ENCODE results near the gene NBPF3.
A peak's percentile ranks its signal among the peaks of the same experiment; 100 is the strongest.
"Not testable (repeated sequence)": the region's sequence is repeated elsewhere in the genome, so short reads cannot be mapped to it uniquely, and the experiment has no call there.

NBPF3 gene, protein sequence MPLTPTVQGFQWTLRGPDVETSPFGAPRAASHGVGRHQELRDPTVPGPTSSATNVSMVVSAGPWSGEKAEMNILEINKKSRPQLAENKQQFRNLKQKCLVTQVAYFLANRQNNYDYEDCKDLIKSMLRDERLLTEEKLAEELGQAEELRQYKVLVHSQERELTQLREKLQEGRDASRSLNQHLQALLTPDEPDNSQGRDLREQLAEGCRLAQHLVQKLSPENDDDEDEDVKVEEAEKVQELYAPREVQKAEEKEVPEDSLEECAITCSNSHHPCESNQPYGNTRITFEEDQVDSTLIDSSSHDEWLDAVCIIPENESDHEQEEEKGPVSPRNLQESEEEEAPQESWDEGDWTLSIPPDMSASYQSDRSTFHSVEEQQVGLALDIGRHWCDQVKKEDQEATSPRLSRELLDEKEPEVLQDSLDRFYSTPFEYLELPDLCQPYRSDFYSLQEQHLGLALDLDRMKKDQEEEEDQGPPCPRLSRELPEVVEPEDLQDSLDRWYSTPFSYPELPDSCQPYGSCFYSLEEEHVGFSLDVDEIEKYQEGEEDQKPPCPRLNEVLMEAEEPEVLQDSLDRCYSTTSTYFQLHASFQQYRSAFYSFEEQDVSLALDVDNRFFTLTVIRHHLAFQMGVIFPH

GRCh38 chr1:21439721-21440629, at the start of gene NBPF3:
Gene NBPF3, plus strand, starts transcription at chr1:21440137. Its CDS starts 4,950 bp downstream, at chr1:21445087.
- DNase-seq (ENCODE audit: low read depth) = peak; percentile 53
- no peak for TF ChIP-seq CTCF (IDR thresholded peaks at IDR 0.05; ENCODE audit: low read depth, low read length, missing control alignments)
- peak within 1 kb of the TSS; percentile 60 for H3K4me3 ChIP-seq (ENCODE audit: low read depth, low read length)
- in situ Hi-C loops (cut with HindIII; ENCODE audit: low sequenced_read_pairs) = no loop called here

DNA sequence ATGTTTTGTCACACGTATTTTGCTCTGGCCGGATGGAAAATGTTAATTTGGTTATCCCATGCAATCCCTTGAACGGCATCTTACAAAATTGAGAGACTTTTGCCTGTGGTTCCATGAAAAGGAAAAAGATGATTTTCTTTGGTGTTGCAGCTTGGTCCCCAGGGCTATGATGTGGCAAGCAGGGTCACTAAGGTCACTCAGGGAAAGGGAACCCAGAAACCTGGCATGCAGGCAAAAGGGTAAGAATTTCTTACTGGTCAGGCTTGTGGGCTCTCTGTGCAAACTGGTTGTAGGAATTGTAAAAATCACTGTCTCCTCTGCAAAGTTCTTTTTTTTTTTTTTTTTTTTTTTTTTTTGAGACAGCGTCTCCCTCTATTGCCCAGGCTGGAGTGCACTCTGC, 48.4 kb upstream of the NBPF3 start:
- DNase-seq (ENCODE audit: low read depth) = no peak
- in situ Hi-C loops (cut with HindIII; ENCODE audit: low sequenced_read_pairs) = no loop called here
- no peak overlapping the region for H3K4me3 ChIP-seq (ENCODE audit: low read depth, low read length)
- no peak for TF ChIP-seq CTCF (IDR thresholded peaks at IDR 0.05; ENCODE audit: low read depth, low read length, missing control alignments)

- no peak for DNase-seq (ENCODE audit: low read depth)
- H3K4me3 ChIP-seq (ENCODE audit: low read depth, low read length) = no peak overlapping the region
- no peak for TF ChIP-seq CTCF (IDR thresholded peaks at IDR 0.05; ENCODE audit: low read depth, low read length, missing control alignments)
- in situ Hi-C loops (cut with HindIII; ENCODE audit: low sequenced_read_pairs) = no loop called here
These were observed 47.2 kb upstream of the NBPF3 start for GRCh38 chr1:21392587-21393263.

DNA sequence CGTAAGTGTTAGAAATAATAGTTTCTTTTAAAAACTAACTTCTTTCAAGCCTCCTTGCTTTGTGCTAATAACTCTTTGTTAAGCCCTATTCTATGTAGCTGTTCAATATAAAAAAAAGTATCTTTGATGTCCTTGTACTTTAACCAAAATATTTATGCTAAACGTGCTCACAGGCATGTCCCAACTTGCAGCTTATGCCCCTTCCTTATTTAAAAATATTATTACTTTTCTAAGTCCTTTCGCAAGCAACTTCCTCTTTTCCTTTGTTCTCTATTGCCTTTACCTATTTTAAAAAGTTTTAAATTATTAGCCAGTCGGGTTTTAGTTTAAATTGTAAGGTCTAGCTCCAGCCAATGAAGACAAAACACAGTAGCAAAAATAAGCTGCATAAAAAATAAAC, 43.4 kb upstream of the NBPF3 start:
- TF ChIP-seq CTCF (IDR thresholded peaks at IDR 0.05; ENCODE audit: low read depth, low read length, missing control alignments) = no peak
- H3K4me3 ChIP-seq (ENCODE audit: low read depth, low read length) = no peak overlapping the region
- DNase-seq (ENCODE audit: low read depth) = no peak
- in situ Hi-C loops (cut with HindIII; ENCODE audit: low sequenced_read_pairs) = no loop called here

DNA sequence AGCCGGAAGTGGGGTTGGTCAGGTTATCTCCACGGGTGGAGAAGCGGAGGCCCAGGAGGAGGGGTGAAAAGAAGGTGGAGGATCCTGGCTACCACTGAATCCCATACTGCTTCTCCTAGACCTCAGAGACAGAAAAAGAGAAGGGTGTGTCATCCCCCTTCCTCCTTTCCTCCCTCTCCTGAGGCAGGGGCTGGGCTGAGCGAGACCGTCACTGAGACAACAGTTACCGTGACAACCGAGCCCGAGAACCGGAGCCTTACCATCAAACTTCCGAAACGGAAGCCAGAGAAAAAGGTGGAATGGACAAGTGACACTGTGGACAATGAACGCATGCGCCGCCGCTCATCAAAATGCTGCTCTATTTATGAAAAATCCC, 42.1 kb upstream of the NBPF3 start:
- no peak overlapping the region for H3K4me3 ChIP-seq (ENCODE audit: low read depth, low read length)
- no peak for TF ChIP-seq CTCF (IDR thresholded peaks at IDR 0.05; ENCODE audit: low read depth, low read length, missing control alignments)
- in situ Hi-C loops (cut with HindIII; ENCODE audit: low sequenced_read_pairs) = no loop called here
- no peak for DNase-seq (ENCODE audit: low read depth)

DNA sequence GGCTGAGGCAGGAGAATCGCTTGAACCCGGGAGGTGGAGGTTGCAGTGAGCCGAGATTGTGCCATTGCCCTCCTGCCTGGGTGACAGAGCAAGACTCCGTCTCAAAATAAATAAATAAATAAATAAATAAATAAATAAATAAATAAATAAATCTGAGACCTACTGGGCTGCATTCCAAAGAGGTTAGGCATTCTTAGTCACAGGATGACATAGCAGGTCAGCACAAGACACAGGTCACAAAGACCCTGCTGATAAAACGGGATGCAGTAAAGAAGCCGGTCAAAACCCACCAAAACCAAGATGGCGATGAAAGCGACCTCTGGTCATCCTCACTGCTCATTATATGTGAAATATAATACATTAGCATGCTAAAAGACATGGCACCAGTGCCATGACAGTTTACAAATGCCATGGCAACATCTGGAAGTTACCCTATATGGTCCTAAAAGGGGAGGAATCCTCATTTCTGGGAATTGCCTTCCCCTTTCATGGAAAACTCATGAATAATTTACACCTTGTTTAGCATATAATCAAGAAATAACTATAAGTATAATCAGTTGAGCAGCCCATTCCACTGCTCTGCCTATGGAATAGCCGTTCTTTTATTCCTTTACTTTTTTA, 38.1 kb upstream of the NBPF3 start:
- in situ Hi-C loops (cut with HindIII; ENCODE audit: low sequenced_read_pairs); DNase-seq (ENCODE audit: low read depth); H3K4me3 ChIP-seq (ENCODE audit: low read depth, low read length): not testable (repeated sequence)

Measured in astrocyte of the cerebellum (primary cell).